Nephron progenitor cell (in vitro differentiated cells): ENCODE results near the gene C19orf53.

Experiments used
- DNase-seq: peaks from one replicate; pipeline ENCODE4 v3.0.0; 2021
- H3K27ac Mint-ChIP-seq: 2 replicates; pipeline ENCODE4 v1.8.0; 2021; ENCODE audit warnings: mild to moderate bottlenecking, moderate library complexity, mixed read lengths
- H3K27me3 Mint-ChIP-seq: 2 replicates; pipeline ENCODE4 v1.8.0; 2021; ENCODE audit warnings: mild to moderate bottlenecking, low read depth, mixed read lengths; ENCODE audit not compliant: poor library complexity
- H3K36me3 Mint-ChIP-seq: 2 replicates; pipeline ENCODE4 v1.8.0; 2021; ENCODE audit warnings: low read depth, mixed read lengths
- H3K4me1 Mint-ChIP-seq: 2 replicates; pipeline ENCODE4 v1.8.0; 2021; ENCODE audit warnings: mixed read lengths
- H3K4me3 Mint-ChIP-seq: 2 replicates; pipeline ENCODE4 v1.8.0; 2021; ENCODE audit warnings: mild to moderate bottlenecking, moderate library complexity, mixed read lengths
- H3K9me3 Mint-ChIP-seq: 2 replicates; pipeline ENCODE4 v1.8.0; 2021; ENCODE audit warnings: mild to moderate bottlenecking, moderate library complexity, mixed read lengths
- TF ChIP-seq, protein P1 (sequence below): fragments of 200-600 bp; sonication (generic); IDR thresholded peaks from 2 replicates; pipeline ENCODE4 v1.5.0; 2021; ENCODE audit warnings: antibody characterized with exemption

Gene C19orf53

DNA sequence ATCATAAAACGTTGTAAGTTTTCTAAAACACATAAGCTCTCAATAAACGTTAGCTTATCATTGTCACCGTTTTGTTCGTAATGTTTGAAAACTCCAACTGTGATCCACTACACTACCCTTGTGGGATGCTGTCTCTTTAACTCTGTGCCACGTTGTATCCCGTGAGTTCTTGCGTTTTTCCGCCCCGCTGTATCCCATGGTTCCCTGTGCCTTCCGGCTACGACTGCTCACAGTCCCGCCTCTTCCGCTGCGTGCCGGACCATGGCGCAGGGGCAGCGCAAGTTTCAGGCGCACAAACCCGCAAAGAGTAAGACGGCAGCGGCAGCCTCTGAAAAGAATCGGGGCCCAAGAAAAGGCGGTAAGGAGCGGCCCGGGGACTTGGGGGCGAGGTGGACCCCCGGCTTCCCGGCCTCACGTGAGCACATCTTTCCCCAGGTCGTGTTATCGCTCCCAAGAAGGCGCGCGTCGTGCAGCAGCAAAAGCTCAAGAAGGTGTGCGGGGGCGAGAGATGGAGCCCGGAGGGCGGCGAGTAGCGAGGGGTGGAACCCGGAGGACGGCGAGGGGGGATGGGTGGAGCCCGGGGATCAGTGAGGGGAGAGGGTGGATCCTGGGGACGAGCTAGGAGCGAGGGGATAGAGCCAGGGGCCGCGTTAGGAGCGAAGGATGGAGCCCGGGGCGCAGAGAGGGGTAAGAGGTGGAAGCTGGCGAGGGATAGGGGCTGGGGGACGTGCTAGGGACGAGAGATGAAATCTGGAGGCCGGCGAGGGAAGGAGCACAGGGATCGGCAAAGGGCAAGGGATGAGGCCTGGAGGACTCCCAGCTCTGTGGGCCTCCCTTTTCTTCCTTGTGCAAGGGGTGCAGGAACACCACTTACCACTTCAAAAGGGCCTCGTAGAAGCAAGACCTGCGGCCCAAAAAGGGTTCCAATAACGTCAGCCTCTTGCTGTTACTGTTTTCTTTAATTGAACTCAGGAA is at the start of gene C19orf53:
Gene C19orf53, plus strand, starts transcription at position 240 of the 975 bp plus-strand sequence. Its CDS starts 22 bp downstream, at position 262.
- TF ChIP-seq, protein P1, sequence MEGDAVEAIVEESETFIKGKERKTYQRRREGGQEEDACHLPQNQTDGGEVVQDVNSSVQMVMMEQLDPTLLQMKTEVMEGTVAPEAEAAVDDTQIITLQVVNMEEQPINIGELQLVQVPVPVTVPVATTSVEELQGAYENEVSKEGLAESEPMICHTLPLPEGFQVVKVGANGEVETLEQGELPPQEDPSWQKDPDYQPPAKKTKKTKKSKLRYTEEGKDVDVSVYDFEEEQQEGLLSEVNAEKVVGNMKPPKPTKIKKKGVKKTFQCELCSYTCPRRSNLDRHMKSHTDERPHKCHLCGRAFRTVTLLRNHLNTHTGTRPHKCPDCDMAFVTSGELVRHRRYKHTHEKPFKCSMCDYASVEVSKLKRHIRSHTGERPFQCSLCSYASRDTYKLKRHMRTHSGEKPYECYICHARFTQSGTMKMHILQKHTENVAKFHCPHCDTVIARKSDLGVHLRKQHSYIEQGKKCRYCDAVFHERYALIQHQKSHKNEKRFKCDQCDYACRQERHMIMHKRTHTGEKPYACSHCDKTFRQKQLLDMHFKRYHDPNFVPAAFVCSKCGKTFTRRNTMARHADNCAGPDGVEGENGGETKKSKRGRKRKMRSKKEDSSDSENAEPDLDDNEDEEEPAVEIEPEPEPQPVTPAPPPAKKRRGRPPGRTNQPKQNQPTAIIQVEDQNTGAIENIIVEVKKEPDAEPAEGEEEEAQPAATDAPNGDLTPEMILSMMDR: no peak

DNA sequence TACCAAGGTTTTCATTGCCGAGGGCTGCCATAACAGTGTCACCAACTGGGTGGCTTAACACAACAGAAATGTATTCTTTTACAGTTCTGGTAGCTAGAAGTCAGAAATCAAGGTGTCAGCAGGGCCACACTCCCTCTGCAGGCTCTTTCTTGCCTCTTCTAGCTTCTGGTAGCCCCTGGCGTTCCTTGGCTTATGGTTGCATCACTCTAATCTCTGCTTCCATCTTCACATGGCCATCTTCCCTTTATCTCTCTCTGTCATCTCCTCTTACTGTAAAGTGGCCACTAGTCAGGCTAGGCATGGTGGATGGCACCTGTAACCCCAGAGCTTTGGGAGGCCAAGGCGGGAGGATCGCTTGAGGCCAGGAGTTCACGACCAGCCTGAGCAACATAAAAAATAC is 47.9 kb upstream of the C19orf53 start:
- no peak for DNase-seq
- Mint-ChIP-seq H3K27ac (no peak overlapping the region), H3K4me1 (peaks cover 7% of the 10 kb centered on the region), H3K9me3 (no peaks in the 10 kb centered on the region), H3K36me3 (no peaks in the 10 kb centered on the region), H3K4me3 (no peak overlapping the region), H3K27me3 (peaks cover 15% of the 10 kb centered on the region)
- TF ChIP-seq, protein P1: no peak

More for the DNA sequence above, at the start of gene C19orf53:
- Mint-ChIP-seq H3K4me3 (peak within 1 kb of the TSS; percentile 97), H3K27me3 (no peaks in the 10 kb centered on the region), H3K9me3 (peaks cover 3% of the 10 kb centered on the region), H3K4me1 (peaks cover 26% of the 10 kb centered on the region), H3K27ac (peak within 1 kb of the TSS; percentile 99), H3K36me3 (peaks cover 38% of the 10 kb centered on the region)
- DNase-seq: peak; percentile 88

DNA sequence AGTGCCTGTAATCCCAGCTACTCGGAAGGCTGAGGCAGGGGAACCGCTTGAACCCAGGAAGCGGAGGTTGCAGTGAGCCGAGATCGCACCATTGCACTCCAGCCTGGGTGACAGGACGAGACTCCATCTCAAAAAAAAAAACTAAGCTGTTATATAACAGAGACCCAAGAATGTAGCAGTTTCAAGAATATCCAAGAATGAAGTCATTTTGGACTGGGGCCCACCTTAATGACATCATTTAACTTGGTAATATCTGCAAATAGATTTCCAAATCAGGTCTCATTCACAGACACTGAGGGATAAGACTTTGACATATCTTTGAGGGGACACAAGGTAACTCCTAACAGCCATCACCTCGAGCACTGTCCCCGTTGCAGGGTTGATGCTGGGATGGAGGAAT is 46.5 kb upstream of the C19orf53 start:
- DNase-seq: no peak
- TF ChIP-seq, protein P1: no peak
- H3K9me3 Mint-ChIP-seq: no peaks in the 10 kb centered on the region
- peaks cover 15% of the 10 kb centered on the region for H3K27me3 Mint-ChIP-seq
- no peak overlapping the region for H3K27ac Mint-ChIP-seq
- H3K4me3 Mint-ChIP-seq: no peak overlapping the region
- H3K36me3 Mint-ChIP-seq: no peaks in the 10 kb centered on the region
- H3K4me1 Mint-ChIP-seq: peaks cover 17% of the 10 kb centered on the region

DNA sequence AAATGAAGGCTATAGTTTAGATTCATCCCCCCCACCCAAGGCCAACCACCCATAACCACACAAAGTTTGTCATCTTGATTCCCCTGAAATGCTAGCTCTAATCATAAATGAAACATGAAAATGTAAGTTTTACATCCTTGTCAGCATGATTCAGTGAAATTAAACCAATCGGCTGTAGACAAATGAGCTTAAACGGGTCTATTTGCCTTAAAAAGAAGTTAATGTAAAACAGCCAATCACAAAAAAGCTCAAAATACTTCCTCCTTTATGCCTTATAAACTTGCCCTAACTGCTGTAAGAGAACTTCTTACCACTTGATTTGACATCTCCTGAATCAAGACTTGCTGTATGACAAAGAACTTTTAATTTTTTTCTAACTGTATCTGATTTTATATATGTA is 44.4 kb upstream of the C19orf53 start:
- Mint-ChIP-seq H3K4me3 (no peak overlapping the region), H3K4me1 (peaks cover 17% of the 10 kb centered on the region), H3K9me3 (no peaks in the 10 kb centered on the region), H3K27me3 (no peaks in the 10 kb centered on the region), H3K36me3 (no peaks in the 10 kb centered on the region), H3K27ac (no peak overlapping the region)
- no peak for DNase-seq
- TF ChIP-seq, protein P1: no peak

DNA sequence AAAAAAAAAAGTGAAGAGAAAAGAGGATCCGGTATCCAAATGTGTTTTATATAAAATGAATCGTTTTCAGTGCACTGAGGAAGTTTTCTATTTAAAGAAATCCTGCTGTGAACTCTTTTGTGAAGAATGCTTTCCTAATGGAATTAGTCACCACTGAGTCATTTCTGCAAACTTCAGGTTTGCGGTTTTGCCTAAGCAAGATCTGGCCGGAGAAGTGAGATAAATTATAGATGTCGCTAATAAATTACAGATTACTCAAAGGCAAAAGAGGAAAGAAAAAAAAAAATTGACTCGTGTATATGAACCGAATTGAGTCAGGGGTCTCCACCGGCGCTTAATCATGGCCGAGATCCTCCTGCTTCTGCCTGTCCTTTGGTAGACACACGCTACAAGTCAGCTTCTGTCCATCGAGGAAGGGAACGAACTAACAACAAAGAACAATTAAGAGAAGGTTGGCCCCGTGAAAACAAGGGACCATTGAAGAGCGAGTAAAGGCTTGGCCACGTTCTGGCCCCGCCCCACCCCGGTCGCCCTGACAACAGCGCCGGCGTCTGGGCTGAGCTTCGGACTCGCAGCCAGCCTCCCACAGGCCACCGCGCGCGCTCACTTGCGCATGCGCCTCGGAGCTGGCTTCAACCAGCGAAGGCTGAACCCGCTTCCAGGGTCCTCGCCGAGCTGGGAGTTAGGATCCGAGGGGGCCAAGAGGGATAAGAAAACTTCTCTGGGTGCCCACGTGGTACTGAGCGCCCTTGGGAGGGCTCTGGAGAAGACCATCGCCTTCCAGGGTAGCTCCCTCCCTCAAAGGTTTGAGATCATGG is 42.9 kb upstream of the C19orf53 start:
- DNase-seq: peak; percentile 98
- no peaks in the 10 kb centered on the region for H3K9me3 Mint-ChIP-seq
- TF ChIP-seq, protein P1: no peak
- peaks cover 17% of the 10 kb centered on the region for H3K4me1 Mint-ChIP-seq
- peak overlapping the region; percentile 98 for H3K27ac Mint-ChIP-seq
- peak overlapping the region; percentile 83 for H3K4me3 Mint-ChIP-seq
- H3K27me3 Mint-ChIP-seq: no peaks in the 10 kb centered on the region
- H3K36me3 Mint-ChIP-seq: peaks cover 6% of the 10 kb centered on the region
